VCaP (cell line): ENCODE results near the gene CCDC38.
"Not testable (repeated sequence)": the region's sequence is repeated elsewhere in the genome, so short reads cannot be mapped to it uniquely, and the experiment has no call there.

ENCODE experiments used
- H3K27ac ChIP-seq: fragments of 450-650 bp; 2 replicates; pipeline ENCODE4 v1.5.1; 2017
- CTCF ChIP-seq: fragments of 450-650 bp; conservative IDR thresholded peaks from 2 replicates; pipeline ENCODE4 v1.5.1; 2017; ENCODE audit warnings: mild to moderate bottlenecking, moderate library complexity

Gene CCDC38

GRCh38 chr12:95974358-95974757 is 31.9 kb upstream of the CCDC38 start:
- TF ChIP-seq CTCF, result no peak
- H3K27ac ChIP-seq, result no peak overlapping the region

GRCh38 chr12:95972832-95973456 is 30.5 kb upstream of the CCDC38 start:
- H3K27ac ChIP-seq, result no peak overlapping the region
- TF ChIP-seq CTCF, result no peak

GRCh38 chr12:95970905-95971304 is 28.5 kb upstream of the CCDC38 start:
- no peak overlapping the region for H3K27ac ChIP-seq
- TF ChIP-seq CTCF, result no peak

GRCh38 chr12:95969116-95969515 is 26.7 kb upstream of the CCDC38 start:
- not testable (repeated sequence) for H3K27ac ChIP-seq

- no peak overlapping the region for H3K27ac ChIP-seq
- TF ChIP-seq CTCF, result no peak
These were observed 24.9 kb upstream of the CCDC38 start for GRCh38 chr12:95967301-95967700.

GRCh38 chr12:95966287-95966870 is 24.0 kb upstream of the CCDC38 start:
- TF ChIP-seq CTCF, result no peak
- H3K27ac ChIP-seq, result no peak overlapping the region

- no peak overlapping the region for H3K27ac ChIP-seq
- TF ChIP-seq CTCF, result peak; percentile 71
These were observed 20.7 kb upstream of the CCDC38 start for GRCh38 chr12:95963096-95963495.

- TF ChIP-seq CTCF, result no peak
- H3K27ac ChIP-seq, result no peak overlapping the region
These were observed 19.8 kb upstream of the CCDC38 start for GRCh38 chr12:95962222-95962621.
